Jurkat, Clone E6-1 (cell line): ENCODE measurements around the gene GATA2. TPM values are rescaled to one million over a fixed set of nuclear protein-coding genes. Genes with fewer than 3 reads are reported as not detected.

Experiments used
- DNase-seq: peaks from one replicate; pipeline ENCODE4 v3.0.0-alpha.2; 2011; ENCODE audit warnings: low read depth, low spot score
- H3K4me3 ChIP-seq: 2 replicates; pipeline ENCODE4 v1.5.1; 2011; ENCODE audit warnings: mild to moderate bottlenecking, low read length, control low read depth, moderate library complexity
- polyA plus RNA-seq: library from polyadenylated mRNA; unstranded; fragments of >200 nt; gene quantifications from one replicate; pipeline ENCODE4 v1.2.1, GENCODE V29; 2012; ENCODE audit warnings: missing spikeins; ENCODE audit not compliant: insufficient read length, insufficient read depth

Gene GATA2
- polyA plus RNA-seq, result 5.2 TPM

DNA sequence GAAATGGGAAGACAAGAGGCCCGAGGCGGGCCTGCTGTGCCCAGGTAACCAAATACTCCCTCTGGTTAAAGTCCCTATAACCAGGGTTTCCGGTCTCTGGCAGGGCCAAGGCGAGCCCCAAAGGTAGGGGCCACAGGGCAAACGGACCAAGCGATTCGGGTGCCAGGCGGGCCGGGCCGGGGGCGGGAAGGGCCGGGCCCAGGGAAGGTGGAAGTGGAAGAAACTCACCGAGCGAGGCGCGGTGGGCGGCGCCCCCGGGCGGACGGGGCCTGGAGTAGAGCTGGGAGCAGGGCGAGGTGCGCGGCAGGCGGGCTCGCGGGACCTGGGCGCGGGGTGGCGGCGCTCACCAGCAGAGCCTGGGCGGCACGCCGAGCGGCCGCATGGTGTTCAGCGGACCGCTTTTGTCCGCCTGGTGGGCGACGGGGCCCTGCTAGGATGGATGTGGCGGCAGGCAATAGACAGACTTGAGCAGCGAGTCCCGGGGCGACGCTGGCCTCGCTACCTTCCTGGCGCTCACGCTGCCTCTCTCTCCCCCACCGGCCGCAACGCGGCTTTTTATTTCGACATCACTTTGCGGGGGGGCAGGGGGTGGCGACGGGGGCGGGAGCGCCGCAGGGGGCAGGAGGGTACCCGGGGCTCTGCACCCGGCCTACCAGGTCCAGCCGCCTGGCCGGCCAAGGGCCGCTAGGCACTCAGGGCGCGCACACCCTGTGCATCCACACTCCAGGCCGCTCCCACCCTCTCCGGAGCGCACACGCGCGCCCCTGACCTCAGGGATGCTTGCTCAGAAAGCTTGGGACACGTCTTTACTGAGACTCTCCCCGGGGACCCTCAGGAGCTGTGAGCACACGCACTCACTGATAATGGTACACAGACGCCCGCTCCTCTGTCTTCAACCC, at the start of gene GATA2:
TSS of gene GATA2 (minus strand) at position 531 of the 899 bp plus-strand sequence. CDS start 6,170 bp downstream, outside the sequence.
- H3K4me3 ChIP-seq, result peak within 1 kb of the TSS; percentile 35
- DNase-seq, result no peak

DNA sequence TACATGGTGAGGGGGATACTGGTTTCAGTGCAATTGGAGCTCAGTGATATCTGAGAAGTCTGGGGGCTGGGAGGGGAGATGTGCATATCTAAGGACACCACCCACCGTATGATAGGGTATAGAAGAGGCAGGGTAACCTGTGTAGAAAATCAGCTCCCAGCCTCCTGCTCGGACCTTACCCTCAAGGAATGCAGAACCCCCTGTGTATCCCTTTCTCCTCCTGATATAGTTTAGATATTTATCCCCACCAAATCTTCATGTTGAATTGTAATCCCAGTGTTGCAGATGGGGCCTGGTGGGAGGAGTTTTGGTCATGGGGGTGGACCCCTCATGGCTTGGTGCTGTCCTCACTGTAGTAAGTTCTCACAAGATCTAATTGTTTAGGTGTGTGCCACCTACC, 48.2 kb upstream of the GATA2 start:
- DNase-seq, result no peak
- no peak overlapping the region for H3K4me3 ChIP-seq

DNA sequence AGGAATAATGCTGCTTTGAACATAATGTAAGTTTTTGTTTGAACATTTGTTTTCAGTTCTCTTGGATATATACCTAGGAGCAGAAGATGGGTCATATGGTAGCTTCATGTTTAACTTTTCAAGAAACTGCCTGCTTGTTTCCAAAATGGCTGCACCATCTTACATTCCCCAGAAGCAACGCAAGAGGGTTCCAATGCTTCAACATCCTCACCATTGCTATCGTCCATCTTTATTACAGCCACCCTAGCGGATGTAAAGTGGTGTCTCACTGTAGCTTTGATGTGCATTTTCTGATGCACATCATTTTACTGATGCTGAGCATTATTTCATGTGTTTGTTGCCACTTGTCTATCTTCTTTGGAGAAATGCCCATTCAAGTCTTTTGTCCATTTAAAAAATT, 46.4 kb upstream of the GATA2 start:
- no peak overlapping the region for H3K4me3 ChIP-seq
- DNase-seq, result no peak

DNA sequence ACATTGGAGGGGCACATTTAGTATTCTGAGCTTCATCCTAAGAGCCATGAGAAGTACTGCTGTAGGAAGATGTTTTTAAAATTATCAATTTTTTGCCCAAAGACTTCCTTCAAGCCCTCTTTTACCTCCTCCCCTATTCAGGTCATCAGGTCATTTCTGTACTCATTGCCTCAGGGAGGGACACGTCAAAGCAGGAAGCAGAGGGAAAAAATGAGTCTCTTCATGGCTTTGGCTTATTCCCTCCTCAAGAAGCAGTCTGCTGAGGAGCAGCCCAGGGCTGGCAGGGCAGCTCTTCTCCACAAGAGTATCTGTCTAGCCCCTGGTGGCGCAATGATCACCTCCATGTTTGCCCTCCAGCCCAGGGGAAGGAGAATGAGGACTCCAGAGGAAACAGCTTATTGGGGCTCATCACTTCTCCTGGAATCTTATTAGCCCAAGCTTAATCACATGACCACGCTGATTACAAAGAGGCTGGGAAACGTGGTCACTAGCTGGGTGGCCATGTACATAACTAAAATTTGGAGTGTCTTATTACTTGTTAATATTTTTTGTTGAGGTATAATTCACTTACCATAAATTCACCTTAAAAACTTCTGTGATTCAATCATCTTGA, 44.2 kb upstream of the GATA2 start:
- no peak for DNase-seq
- H3K4me3 ChIP-seq, result no peak overlapping the region

DNA sequence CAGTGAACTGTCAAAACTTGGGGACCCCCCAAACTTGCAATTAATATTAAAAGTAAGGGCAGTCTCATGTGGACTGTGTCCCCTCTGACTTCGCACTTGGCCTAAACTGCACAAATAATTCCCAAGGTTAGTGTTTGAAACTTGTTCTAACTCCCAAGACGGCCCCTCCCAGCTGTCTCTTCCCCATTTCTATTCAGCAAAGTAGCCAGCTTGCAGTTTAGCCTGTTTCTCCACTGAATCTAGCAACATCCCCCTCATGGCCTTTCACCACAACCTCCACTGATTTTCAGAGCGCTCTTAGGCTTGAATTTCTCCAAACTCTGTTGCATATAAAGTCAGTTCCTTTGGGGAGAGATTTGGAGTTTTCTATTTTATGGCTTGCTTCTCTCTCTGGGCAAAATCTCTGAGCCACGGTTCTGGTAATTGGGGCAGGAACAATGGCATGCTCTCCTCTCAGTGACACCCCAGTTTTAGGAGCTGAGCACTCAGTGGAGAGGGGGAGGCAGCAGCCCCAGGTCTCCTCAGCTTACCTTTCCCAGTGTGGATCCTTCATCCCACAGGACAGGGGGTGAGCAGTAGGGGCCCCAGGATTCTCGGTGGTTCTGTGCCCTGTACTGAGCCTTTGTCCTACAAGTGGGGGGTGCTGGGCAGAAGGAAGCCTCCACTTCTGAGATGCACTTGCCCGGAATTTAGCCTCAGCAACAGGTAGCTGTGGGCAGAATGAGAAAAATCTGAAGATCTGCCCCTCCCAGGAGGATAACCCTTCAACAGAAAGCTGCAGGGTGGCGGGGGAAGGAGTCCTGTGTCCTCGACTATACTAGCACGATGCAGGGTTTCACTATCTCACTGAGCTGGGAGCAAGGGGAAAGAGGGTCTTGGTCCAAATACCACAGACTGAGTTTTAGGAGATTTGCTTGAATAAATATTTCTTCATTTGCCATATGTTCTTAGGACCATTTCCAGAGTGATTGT, 39.3 kb upstream of the GATA2 start:
- no peak overlapping the region for H3K4me3 ChIP-seq
- no peak for DNase-seq

DNA sequence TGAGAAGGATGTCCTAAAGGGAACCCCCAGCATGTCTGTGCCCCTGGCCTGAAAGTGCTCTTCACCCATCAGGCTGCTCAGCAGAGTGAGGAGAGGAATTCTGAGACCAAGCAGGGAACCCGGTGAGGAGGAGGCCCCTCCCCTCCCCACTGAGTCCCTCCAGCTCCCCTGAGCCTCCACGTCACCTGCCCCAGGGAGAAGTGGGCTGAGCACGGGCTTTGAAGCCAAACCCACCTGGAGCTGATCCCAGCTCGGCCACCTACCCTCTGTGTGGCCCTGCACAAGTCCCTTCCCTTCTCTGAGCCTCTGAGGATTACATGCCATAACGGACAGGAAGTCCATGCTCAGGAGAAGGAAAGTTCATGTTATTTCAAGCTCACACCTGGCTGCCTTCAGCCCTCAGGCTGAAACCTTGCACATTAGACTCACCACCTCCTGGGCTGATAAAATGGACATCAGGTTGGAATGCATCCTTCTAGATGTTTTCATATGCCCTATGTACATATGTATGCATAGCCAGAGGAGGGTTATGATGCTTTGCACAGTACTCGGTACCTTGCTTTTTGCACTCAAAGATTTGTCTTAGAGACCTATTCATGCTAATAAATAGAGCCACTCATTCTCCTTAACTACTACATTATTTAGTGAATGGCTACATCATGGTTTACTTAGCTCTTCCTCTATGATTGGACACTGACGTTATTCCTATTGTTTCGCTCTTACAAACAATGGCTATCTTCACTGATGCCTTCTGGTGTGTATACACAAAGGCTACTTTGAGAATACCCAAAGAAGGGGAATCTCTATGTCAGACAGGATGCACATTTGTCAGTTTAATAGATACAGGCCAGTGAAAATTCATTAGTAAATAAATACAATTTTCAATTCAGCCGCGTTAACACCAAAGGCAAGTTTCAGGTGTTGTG, 31.6 kb upstream of the GATA2 start:
- no peak for DNase-seq
- no peak overlapping the region for H3K4me3 ChIP-seq

DNA sequence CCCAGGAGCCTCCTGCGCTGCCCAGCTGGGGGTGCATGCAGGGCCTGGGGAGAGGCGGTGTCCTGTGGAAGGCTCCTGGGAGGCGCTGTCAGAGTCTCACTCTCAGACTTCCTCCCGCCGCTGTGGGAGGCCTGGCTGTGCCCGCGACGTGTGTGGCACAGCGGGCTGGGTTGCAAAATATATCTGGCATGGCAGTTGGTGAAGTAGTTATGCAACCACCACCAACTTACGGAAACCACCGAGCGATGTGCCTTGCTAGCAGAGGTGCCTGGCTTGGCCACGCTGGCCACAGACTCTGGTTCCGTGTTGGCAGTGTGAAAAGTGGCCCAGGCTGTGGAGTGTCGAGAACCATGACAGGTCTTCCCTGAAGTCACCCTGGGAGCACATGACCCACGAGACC, 30.6 kb upstream of the GATA2 start:
- peak; percentile 23 for DNase-seq
- no peak overlapping the region for H3K4me3 ChIP-seq

DNA sequence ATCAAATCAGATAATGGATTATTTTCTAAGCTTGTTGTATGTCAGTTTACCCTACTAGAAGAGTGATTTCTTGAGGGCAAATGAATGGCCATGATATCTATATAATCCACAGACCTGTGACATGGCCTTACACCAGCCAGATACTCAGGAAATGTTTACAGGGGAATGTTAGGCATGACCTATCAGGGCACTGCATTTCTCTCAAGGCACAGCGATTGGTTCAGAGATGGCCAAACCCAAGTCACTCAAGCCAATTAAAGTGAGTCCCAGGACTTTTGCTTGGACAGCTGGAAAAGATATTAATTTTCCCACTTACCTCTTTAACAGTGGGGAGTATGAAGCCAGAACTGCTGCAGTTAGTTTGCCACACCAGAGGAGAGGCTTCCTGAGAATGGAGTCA, 28.7 kb upstream of the GATA2 start:
- no peak for DNase-seq
- H3K4me3 ChIP-seq, result no peak overlapping the region

DNA sequence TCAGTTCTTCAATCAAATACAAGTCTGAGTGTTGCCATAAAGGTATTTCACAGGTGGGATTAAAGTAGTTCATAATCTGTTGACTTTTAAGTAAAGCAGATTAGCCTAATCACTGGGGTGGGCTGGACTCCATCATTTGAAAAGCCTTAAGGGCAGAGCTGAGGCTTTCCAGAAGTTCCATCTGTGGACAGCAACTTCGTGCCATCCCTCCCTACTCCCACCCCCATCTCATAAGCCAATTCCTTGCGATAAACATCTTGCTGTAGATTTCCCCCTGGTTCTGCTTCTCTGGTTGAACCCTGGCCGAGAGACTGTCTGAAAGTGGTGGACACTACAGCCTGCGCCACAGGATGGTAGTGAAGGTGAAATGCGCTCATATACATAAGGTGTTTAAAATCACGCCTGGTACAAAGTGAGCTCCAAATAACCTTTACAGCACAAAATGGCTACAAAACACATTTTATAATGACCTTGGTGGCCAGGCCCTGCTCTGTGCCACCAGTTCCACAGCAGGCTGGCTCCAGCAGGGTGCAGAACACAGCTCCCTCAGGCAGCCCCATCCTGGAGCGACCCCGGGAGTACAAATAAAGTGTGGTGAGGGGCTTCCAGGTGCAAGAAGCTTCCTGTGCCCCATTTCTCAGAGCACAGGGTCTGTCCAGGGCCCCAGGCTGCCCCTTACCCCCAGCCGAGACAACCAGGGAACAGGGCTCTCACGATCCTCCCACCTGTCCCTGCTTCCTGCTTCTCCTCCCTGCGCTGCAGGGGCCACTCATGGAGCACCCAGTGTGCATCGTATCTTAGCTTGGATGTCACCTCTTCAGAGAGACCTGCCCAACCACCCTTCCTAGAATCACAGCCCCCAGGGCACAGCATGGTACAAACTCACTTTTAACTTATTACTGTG, 25.8 kb upstream of the GATA2 start:
- DNase-seq, result no peak
- no peak overlapping the region for H3K4me3 ChIP-seq

DNA sequence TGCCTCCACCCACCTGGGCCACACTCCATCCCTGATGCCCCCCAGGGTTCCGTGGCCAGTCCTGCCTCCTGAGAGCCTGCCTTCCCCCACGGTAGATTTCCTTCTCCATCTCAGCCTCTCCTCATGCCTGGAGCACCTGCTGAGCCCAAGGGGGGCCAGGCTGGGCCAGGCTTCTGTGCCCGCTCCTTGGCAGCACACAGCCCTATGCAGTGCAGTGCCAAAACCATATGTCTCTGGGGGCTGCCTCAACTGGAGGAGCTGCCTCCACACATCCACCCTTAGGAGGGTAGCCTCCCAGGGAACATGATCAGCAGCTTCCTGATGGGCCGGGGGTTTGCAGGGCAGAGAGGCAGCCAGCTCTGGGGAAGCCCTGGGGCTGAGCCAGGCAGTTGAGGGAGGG, 24.6 kb upstream of the GATA2 start:
- no peak for DNase-seq
- H3K4me3 ChIP-seq, result no peak overlapping the region

DNA sequence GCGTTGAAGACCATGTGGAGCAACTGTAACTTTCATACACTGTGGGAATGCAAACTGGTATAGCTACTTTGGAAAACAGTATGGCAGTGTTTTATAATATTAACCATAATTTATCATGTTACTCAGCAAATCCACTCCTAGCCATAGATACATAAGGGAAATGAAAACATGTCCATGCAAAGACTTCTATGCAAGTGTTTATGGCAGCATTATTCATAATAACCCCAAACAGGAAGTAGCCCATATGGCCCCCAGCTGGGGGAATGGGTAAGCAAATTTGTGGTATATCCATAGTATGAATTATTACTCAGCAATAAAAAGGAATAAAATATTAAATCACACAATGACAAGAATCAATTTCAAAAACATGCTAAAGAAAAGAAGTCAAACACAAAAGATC, 23.0 kb upstream of the GATA2 start:
- no peak for DNase-seq
- no peak overlapping the region for H3K4me3 ChIP-seq

DNA sequence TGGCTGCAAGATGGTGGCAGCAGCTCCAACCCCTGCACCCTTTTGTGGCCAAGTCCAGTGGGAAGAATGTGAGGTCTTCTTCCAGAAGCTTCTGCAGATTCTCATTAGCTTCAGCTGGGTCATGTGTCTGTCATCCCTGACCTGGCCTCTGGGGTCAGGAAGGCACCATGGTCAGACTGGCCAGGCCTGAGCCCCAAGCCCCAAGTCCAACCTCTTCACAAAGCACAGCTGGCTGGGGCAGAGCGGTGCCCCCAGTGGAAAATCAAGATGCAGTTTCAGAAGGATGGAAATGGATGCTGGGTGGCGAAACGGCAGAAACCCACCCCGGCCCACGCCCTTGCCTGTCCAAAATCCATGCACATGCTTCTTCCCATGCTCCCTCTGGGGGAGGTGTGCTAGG, 15.9 kb upstream of the GATA2 start:
- no peak overlapping the region for H3K4me3 ChIP-seq
- DNase-seq, result no peak

DNA sequence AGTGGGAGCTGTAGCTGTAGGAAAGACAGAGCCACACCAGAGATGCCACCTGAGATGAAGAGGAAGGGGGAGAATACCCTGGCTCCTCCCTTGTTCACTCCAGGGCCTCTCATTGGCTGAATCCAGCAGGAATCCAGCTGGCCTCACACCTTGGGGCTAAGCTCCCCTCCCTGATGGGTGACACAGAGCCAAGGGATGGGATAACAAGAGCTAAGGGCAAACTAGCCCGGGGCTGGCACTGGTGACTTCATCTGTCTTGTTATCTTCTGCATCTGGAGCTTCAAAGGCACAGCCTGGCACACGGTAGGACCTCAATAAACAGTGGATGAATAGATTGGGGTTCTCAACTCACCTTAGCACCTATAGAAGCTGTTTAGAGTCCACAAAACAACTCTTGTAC, 13.8 kb upstream of the GATA2 start:
- no peak for DNase-seq
- H3K4me3 ChIP-seq, result no peak overlapping the region

DNA sequence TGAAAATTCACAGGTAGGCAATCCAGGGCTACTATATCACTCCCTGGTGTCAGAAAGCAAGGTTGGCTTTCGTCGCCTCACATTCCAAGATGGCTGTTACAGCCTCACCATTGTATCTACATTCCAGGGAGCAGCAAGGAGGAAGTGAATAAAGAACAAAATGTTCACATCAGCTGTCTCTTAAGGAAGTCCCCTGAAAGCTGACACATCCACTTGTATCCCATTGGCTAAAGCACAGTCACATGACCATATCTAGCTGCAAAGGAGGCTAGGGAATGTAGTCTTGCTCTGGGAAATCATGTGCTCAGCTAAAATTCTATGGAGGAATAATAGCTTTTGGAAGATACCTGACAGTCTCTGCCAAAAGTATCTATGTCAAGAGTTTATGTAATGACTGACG, 12.8 kb upstream of the GATA2 start:
- no peak for DNase-seq
- H3K4me3 ChIP-seq, result no peak overlapping the region

DNA sequence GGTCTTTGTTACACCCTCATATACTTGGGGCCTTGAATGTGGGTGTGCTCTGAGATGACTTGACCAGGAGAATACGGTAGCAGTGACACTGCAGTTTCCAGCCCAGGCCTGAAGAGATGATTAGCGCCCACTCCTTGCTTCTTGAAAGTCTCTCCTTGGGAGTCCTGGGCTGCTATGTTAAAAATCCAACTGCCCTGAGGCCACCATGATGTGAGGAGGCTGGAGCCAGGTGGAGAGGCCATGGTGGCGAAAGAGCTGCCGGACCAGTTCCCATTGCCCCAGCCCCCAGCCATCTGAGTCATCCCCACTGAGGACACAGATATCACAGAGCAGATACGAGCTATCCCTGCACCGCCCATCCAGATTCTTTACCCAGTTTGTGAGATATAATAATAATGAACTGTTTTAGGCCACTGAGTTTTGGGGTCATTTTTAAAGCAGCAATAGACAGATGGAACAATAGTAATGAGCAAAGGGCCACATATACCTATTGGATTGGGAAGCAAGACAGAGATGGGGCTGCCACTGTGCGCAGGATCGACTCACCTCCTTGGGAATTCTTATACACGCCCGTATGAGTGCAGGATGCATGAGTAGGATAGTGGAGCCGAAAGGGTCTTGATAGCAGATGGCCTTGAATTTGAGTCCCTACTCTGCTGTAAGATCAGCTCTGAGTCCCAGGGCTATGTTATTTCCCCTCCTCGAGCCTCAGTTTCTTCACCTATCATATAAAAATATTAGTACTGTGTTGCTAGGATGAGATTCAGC, 12.1 kb upstream of the GATA2 start:
- no peak overlapping the region for H3K4me3 ChIP-seq
- no peak for DNase-seq

DNA sequence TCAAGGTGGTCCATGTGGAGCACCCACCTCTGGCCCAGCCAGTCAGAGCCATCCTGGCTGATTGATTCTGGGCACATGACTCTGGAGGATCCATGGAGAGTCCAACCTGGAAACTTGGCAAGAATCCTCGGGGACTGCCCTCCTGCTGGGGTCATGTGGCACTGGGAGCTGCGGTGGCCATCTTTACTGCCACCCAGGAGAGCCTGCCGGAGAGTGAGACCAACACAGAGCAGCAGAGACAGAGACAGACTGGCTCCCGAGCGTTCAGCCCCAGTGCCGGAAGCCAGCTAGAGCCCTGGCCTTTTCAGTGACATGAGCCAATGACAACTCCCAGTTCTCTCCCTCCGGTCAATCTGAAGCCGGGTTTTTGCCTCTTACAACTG, 11.5 kb upstream of the GATA2 start:
- no peak overlapping the region for H3K4me3 ChIP-seq
- no peak for DNase-seq
